NAMALWA (cell line): Measurements from ENCODE around the gene NXN.
"Not testable (repeated sequence)": the region's sequence is repeated elsewhere in the genome, so short reads cannot be mapped to it uniquely, and the experiment has no call there.

Source experiments
- DNase-seq: peaks from one replicate; pipeline ENCODE4 v3.0.0-alpha.2; 2015; ENCODE audit warnings: low spot score

NXN gene

DNA sequence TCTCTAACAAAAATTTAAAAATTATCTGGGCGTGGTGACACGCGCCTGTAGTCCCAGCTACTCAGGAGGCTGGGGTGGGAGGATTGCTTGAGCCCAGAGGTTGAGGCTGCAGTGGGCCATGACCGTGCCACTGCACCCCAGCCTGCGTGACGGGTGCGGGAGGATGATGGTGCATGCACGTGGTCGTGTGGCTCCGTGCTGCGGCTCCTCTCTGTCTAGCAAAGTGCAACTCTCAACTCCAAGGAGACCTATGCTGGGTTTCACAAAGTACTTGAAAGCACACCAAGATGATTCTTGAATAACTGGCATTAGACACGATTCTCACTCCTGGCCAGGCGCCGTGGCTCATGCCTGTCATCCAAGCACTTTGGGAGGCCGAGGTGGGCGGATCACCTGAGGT, 25.8 kb downstream of the NXN start:
- DNase-seq = no peak

DNA sequence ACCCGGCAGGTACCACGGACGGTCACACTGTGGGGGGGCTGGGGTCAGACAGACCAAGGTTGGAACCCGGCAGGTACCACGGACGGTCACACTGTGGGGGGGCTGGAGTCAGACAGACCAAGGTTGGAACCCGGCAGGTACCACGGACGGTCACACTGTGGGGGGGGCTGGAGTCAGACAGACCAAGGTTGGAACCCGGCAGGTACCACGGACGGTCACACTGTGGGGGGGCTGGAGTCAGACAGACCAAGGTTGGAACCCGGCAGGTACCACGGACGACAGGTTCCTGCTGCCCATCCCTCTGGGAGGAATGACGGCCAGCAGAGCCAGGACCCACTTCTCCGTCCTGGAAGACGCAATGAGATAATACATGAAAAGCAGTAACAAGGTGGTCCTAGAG, 27.0 kb downstream of the NXN start:
- not testable (repeated sequence) for DNase-seq

DNA sequence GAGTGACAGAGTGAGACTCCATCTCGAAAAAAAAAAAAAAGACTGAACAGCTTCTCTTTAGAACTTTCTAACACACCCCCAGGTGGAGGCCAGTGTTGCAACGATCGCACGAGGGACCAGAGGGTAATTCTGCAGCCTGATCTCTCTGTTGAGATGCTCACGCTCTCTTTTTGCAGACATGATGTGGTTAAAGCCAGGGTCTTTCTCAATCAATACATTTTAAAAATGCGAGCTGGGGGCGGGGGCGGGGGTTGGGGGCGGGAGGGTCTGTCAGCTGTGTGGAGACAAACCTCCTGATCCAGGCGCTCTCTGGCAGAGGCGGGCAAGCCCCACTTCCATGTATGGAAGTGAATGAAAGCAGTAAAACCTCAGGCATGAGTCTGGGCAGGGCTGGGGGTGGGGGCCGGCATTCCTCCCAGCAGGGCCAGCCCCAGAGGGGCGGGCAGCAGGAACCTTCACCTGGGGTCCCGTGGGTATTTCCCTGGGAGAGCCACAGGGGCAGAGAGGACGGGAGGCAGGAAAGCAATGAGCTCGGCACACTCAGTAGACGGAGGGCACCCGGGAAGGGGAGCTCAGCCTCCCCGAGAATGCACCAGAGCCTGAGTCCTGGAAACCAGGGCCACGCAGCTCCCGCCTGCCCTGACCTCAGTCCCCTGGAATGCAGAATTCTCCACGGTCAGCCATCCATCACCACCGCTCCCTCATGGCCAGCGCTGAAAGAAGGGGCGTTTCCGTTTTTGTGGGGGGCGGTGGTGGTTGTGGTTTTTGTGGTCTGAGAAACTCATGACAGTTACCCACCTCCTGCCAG, 28.0 kb downstream of the NXN start:
- no peak for DNase-seq

DNA sequence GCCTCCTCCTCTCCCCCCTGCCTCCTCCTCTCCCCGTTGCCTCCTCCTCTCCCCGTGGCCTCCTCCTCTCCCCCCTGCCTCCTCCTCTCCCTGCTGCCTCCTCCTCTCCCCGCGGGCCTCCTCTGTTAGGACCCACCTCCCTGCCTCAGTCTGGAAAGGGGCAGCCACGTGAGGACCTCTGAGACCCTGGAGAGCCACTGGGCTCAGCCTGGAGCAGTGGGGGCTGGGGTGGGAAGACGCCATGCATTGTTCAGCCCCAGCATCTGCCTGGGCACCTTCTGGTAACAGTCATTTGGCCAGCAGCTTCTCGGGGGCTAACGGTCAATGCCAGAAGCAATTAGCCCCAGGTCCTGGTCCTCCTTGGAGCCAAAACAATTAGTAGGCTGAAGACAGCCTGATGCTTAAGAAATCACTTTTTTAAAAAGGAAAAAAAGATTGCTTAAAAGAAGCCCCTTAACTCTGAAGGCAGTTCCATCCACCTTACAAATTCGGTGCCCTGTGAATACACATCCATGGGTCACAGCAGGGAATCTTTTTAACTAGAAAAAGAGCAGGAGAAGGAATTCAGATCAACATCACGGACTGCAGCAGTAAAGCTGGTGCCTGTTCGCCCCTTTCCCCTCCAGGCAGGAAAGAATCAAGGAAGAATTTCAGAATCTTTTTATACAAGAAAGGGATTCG, 29.8 kb downstream of the NXN start:
- DNase-seq = no peak

DNA sequence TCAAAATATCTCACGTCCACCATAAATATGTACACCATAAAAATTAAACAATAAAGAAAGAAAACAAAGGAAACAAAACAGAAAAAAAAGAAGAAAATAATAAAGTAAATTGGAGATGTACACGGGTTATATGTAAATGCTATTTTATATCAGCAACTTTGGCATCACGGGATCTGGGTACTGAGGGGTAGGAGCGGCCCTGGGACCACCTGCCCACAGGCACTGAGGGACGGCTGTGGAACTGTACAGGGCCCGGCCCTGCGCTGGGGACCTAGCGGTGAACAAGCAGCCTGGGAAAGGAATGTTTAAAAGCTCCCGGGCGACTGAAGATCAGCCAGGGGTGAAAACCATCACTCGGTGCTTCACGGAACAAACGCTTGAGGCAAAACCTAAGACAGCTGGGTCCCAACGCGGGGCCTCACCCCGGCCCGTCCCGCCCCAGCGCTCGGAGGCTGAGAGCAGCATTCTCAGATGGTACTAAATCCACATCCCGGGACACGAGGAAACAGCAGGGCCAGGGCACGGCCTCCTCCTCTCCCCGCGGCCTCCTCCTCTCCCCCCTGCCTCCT, 31.2 kb downstream of the NXN start:
- DNase-seq = no peak

DNA sequence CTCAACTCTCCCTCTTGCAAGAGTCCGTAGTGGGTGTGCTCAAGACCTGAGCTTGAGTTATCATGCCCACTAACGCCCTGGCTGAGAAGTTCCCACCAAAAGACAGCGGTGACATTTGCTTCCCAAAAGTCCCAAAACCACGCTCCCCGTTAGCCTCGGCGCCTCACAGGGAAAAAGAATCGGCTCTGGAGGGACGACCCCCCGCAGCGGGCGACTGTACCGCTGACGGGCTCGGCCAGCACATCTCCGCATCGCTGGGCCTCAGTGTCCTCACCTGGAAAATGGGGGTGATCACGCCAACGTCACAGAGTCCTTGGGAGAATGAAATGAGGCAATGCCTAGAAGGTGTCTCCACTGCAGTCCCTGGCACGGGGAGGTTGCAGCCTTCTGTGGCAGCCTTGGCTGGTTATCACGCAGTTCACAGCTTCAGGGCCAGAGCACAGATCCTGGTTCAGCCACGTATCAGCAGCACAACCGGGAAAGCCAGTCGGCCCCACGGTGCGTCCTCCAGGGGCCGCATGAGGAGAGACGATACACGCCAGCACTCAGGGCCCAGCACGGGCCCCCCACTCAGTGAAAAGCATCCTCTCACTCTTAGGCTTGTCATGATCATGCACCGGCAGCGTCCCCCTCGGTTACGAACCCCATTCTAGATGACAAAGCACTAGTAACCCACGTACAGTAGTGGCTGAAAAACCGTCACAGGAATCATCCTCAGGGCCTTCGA, 32.9 kb downstream of the NXN start:
- no peak for DNase-seq

DNA sequence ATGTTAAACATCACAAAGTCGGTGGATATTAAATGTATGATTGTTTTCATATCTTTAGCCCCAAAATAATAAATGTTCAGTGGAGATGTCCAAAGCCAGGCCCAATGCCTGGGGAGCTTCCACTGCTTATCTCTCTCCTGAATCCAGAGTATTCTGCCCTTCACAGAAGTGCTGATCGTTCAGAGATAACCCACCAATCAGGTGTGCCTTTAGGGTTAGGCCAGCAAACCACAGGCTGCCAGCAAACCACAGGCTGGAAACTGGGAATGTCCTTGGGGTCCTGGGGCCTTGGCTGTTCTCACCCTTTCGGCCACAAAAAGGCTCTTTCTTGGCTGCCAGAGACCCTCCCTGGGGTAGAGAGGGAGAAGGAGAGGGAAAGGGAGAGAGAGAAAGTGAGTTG, 33.9 kb downstream of the NXN start:
- no peak for DNase-seq

DNA sequence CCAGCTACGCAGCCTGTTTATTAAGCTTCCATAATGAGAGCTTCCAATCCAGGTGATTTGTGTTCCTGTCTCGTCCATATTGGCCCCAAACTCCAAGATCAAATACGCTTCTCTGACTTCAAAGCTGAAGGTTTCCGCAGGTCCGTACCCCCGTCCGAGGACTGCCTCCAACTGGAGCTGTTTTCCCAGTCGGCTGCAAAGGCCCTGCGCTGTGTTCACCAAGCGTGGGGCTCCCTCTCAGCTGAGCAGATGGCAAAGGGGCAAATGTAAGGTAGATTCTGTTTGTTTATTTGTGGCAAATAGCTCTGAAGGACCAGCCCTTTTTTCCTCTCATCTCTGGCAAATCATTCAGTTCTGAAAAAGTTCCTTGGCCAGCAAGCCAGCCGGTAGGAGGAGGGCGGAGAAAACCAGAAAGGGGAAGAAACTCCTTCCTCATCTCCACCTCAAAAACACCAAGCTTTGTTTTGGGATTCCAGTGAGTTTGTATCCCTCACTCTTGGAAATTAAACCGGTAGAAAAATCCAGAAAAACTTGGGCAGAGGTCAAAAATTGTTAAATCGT, 35.2 kb downstream of the NXN start:
- DNase-seq = no peak

DNA sequence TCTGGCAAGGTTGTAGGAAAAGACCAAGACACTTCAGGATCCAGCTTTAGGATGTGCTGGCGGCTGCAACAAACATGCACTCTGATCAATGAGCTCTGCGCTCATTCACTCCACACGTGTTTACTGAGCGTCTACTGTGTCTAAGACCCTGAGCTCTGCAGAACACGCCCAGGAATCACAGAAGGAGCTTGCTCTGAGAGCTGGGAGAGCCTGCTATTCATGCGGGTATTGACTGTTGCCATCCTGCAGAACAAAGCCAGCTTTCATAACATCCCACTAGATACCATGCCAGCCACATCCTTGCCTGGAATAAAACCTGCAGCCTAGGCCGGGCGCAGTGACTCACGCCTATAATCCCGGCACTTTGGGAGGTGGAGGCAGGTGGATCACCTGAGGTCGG, 44.1 kb downstream of the NXN start:
- DNase-seq = no peak

DNA sequence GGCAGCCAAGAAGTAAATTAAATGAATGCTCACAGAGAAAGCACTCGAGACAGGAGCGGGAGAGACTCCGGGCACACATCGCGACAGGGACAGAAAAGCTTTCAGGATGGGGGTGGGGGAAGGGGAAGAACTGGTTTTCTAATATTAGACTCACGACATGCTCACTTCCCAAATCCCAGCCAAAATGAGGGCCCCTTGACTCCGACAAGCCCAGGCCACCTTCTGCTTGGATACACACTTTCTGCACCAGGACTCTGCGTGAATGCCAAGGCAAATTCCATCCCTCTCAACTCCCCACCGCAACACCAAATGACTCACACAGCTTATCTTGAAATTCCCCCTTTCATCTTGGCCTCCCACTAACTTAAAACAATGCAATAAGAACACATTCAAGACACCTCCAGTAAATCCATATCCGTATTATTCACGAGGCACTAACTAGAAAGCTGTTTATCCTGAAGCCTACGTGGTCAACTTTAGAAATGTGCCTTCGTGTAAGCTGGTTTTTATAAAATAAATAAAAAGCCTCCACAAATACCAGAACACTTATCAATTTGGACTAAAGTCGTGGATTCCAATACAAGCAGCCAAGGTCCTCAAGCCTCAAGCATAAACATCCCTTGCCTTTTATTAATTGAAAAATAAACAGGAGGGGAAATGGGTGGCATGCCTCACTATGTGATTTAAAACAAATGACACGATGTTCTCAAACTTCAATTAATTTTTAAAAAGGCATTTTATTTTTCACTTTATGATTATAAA, 46.1 kb downstream of the NXN start:
- no peak for DNase-seq

DNA sequence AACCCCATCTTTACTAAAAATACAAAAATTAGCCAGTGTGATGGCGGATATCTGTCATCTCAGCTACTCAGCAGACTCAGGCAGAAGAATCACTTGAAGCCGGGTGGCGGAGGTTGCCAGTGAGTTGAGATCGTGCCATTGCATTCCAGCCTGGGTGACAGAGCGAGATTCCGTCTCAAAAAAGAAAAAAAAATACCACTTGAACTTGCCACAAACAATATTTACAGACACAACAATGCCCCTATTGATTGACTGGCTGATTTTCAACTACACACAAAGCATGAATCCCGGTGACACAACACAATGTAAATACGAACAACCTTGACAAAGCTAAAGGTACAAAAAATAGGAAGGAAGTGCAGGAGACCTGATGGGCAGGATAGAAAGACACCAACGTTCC, 49.3 kb downstream of the NXN start:
- DNase-seq = no peak

DNA sequence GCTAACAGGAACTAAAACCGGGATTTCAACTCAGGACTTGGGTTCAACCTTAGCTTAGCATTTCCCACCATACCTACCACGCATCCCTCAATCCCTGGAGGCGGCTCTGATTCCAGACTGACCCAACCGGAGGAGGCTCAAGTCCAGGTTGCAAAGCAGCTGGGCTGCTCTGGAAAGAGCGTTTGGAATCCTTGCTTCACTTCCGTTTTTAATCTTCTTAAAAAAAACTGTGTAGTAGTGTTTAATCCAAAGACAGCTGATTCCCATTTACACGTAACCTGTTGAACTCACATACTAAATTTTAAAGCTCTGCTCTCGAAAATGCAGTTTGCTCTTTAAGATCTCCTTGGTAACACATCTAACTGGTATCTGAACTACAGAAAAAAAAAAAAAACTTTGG, 50.0 kb downstream of the NXN start:
- no peak for DNase-seq

DNA sequence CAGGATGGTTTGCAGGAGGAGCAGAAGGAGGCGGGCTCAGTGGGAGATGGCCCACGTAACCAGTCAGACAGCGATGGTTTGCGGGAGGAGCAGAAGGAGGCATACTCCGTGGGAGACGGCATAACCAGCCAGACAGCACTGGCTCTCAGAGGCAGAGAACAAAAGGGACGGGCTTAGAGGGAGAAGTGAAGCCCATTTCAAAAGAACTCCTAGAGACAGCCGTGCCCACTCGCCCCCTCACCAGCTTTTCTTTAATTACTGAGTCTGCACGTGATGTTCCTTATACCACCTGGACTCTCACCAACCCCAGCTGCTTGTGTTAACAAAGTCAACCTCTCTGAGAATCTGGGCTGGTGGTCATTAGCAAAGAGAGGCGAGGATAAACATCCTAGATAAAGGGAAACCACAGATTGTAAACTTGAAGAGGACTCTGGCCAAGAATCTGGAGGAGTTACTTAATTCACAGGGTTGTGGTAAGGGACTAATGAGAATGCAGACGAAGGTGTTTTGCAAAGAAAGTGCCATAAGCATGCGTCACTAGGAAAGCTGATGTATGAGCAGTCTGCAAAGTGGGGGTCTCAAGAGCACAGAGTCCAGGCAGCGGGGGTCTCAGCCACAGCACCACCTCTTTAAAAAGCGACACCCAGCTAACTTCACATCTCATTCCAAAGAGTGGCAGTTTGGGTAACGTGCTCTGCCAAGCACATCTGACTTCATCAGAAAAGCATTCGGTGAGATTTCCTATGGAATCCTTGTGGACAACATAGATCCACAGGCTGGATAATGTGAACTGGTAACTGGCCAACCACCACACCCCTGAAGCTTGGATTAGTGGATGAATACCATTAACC, 51.7 kb downstream of the NXN start:
- no peak for DNase-seq

DNA sequence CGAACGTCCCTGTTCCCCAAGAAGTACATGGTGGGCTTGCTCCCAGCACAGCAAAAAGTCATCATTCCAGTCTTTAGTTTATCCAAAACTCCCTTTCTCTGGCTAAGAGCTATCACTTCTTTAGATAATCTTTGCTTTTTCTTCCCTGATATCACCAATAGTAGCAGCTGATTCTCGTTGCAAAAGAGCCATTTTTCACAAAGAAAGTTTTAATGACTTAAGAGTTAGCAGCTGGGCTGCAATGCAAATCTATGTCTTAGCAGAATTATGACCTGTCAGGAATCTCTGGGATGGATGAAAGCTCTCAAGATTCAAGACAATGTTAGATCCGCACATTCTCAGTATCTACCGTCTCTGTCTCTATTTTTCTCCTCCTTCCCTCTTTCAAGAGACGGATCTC, 53.8 kb downstream of the NXN start:
- no peak for DNase-seq

DNA sequence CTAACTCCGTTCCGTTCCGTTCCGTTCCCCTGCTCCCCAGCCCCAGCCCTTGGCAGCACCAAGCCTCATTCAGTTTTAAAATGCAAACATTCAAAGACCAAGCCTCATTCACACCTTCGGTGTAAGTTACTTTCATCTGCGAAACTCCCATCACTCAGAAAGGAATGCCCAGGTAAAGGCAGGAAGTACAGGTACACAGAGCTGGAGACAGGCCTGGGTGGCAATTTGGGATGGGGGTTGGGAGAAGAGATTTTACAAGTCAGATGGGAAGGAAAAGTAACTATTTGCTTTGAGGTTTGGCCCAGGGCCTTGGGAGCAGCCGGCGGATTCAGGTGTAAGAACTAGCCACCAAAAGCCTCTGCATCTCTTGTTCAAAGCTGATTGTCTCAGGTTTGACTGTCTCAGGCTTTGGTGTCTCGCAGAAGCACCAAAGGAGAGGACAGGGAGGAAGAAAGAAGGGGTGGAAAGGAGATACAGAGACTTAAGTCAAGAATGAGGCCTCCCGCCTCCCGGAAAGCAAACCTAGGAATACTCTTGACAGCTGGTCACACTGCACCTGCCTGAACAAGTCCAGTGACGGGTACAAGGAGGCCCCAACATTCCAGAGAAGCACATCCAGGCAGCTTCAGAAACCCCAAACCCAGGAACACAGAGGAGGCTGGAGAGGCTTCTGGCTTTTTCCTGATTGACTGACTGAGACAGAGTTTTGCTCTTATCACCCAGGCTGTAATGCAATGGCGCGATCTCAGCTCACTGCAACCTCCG, 54.7 kb downstream of the NXN start:
- no peak for DNase-seq

DNA sequence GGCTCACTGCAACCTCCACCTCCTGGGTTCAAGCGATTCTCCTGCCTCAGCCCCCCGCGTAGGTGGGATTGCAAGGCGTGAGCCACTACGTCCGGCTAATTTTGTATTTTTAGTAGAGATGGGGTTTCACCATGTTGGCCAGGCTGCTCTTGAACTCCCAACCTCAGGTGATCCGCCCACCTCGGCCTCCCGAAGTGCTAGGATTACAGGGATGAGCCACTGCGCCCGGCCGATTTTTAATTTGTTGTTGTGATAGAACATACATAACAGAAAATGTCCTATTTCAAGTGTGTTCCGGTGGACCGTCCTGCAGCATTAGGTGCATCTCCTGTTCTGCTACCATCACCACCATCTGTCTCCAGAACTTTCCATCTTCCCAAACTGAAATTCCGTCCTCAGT, 55.3 kb downstream of the NXN start:
- not testable (repeated sequence) for DNase-seq

DNA sequence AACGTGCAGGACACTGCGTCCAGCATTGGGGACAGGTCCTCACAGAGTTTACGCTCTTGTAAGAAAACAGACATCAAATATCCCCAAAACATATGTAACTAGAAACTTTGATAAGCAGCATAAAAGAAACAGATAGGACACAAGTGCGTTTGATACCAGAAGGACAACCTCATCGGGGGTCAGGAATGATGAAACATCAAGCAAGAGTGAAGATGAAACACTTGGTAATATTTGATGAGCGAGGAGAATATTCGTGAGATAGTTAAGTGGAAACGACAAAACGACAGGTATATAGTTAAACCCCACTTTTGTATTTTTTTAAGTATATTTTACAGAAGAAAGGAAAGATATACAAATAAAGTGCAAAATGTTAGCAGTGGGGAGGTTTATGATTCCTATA, 55.9 kb downstream of the NXN start:
- no peak for DNase-seq

DNA sequence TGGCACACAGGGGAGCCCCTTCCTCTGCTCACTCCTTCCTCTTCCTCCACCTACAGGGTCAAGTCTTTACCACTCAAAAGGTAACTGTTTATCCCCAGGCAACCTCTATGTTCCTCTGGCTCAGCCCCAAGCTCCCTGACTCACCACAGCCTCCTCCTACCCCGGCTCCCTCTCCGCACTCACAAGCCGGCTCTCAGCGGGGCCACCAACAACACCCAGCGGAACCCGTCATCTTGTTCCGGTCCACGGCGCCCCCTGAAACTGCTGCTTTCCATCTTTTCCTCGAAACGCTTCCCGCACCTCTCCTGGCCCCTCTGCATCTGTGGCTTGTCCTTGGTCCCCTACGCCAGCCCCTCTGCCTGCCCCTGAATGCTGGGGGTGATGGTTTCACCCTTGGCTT, 58.4 kb downstream of the NXN start:
- DNase-seq = no peak

DNA sequence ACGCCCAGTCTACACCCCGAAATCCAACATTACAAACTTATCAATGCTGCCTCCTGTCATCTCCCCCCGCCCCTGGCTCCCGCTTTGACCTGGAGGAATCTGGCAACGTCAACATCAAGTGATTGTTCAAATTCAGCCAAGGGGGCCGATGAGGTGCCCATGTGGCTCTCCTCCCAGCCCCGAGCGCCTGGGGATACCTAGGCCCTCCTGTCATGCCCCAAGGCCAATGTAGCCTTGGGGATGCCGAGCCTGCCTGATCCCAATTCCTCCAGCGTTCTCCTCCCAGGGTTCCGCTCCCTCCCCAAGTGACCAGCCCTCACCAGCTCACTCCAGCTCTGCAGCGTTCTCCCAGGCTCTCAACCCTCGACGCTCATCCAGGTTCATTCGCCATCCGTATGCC, 59.4 kb downstream of the NXN start:
- no peak for DNase-seq
